Jurkat, Clone E6-1 (cell line): Measurements from ENCODE around the gene CBY2.
"Not testable (repeated sequence)": the region's sequence is repeated elsewhere in the genome, so short reads cannot be mapped to it uniquely, and the experiment has no call there.

Source experiments
- DNase-seq: peaks from one replicate; pipeline ENCODE4 v3.0.0-alpha.2; 2011; ENCODE audit warnings: low read depth, low spot score
- H3K4me3 ChIP-seq: 2 replicates; pipeline ENCODE4 v1.5.1; 2011; ENCODE audit warnings: mild to moderate bottlenecking, low read length, control low read depth, moderate library complexity

Gene CBY2

DNA sequence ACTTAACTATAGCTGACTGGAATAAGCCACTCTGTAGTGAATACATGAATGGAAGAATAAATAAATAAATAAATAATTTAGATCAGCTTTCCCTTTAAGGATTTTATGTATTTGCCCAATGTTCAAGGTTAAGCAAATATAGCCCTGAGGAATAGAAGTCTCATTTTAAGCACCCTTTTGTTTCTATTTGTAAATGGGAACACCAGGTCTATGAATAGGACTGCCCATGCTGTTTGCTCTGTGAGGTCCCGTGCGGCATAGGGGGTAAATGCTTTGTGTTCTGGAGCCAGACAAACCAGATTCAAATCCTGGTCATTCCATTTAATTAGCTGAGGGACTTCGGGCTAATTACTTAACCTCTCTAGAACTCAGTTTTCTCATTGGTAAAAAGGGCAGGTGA lies 29.3 kb downstream of the CBY2 start:
- H3K4me3 ChIP-seq = no peak overlapping the region
- DNase-seq = no peak

DNA sequence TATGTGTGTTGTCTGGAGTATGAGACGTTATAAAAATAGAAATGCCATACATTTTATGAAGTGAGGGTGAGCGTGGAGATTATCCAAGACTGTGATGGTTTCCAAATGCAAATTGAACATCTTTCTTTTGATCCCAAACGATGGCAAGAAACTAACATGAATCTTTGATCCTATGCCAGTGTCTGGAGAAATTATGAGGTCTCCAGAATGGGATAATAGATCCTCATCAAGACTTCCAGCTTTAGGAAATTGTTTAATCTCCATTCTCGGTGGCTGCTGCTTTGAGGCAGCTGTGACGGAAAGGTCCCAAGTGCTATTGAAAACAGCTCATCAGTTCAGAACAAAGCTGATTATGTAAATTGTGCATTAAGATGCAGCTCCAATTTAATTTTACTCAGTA lies 30.8 kb downstream of the CBY2 start:
- no peak for DNase-seq

DNA sequence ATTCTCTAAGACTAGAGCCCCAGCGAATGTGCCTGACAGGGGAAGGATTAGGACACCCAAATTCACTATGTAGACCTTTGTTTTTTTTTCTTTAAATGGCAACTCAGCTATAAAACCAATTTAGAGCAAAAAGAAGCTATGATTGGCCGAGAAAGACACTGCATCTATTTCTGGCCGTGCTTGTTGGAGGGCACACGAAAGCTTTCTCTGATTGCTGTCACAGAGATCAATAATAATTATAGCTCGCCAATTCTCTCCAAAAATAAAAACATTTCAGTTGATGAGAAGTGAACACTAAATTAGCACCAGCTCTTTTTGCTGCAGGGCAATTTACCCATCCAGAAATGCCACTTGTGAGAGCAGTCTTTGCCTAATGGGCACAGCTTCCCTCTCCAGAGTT lies 31.2 kb downstream of the CBY2 start:
- DNase-seq = no peak

More for the DNA sequence above, 30.8 kb downstream of the CBY2 start:
- no peak overlapping the region for H3K4me3 ChIP-seq

DNA sequence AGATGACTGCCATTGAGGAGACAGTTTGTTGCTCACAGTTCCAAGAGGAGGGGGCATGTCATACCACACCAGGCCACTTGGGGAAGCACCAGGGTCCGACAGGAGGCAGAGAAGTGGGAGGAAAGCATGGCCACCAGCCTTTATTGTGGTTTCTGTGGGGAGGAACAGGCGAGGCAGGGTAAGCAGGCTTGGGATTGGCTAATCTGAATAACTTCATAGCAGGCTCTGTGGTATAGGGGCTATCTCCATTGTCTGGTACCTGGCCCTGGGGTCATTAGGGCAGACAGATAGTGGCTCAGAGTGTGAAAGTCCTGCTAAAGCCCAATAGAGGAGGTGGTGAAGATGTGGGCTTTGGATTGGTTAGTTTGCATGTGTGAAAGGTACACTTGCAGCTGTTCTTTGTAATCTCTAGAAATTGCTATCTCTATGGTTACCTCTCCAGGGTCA lies 35.5 kb downstream of the CBY2 start:
- no peak overlapping the region for H3K4me3 ChIP-seq
- peak; percentile 55 for DNase-seq

More for the DNA sequence above, 31.2 kb downstream of the CBY2 start:
- H3K4me3 ChIP-seq = no peak overlapping the region

DNA sequence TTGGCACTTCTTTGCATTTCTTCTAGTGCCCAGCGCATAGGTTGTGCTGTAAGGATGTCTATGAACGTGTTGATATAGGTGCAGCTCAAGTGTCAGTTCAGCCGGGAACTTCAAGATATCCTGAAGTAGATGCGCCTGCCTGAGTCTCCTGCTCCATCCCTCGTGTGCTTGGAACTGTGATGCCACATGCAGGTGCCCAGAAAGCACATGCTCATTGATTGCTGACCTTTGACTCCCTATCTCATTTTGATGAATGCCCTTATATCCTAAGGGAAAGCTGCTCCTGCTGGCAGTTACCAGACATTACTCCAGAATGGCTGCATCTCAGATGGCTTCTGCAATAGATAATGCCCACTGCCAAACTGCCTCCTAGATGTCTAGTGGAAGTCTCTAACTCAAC lies 40.9 kb downstream of the CBY2 start:
- DNase-seq = no peak
- H3K4me3 ChIP-seq = no peak overlapping the region

DNA sequence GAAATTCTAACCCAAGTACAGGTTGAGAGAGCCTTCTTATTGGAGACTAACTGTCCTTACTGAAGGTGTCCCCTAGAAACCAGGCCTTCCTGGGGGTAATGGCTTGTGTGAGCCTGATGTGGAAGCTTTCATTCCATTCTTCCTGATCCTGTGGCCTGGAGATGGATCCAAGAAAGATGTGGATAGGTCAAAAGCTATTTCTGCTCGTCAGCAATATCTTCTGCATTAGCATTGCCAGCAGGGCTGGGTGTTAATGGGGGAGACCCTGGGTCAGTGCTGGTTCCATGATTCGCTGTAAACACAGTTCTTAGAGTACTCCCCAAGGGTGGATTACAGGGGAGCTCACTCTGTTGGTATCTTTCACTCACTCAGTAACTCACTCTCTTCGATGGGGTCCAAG lies 42.9 kb downstream of the CBY2 start:
- no peak for DNase-seq
- H3K4me3 ChIP-seq = no peak overlapping the region

DNA sequence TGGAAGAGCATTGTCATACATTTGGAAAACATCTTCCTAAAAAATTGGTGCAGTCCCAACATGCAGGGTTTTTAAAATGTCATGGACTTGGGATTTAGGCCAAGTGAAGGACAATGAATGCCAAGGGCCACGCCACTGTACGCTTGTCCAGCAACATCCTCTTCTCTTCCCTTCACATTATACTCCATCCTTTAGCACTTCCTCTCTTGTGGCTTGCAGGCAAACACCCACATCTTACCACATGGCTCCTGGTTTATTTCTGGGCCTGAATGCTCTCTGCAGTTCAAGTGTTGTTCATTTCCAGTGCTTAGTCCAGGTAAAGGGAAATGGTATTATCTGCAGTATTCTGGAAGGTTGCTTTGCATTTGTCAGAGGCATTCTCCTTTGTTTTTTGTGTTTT lies 45.0 kb downstream of the CBY2 start:
- no peak for DNase-seq
- no peak overlapping the region for H3K4me3 ChIP-seq

DNA sequence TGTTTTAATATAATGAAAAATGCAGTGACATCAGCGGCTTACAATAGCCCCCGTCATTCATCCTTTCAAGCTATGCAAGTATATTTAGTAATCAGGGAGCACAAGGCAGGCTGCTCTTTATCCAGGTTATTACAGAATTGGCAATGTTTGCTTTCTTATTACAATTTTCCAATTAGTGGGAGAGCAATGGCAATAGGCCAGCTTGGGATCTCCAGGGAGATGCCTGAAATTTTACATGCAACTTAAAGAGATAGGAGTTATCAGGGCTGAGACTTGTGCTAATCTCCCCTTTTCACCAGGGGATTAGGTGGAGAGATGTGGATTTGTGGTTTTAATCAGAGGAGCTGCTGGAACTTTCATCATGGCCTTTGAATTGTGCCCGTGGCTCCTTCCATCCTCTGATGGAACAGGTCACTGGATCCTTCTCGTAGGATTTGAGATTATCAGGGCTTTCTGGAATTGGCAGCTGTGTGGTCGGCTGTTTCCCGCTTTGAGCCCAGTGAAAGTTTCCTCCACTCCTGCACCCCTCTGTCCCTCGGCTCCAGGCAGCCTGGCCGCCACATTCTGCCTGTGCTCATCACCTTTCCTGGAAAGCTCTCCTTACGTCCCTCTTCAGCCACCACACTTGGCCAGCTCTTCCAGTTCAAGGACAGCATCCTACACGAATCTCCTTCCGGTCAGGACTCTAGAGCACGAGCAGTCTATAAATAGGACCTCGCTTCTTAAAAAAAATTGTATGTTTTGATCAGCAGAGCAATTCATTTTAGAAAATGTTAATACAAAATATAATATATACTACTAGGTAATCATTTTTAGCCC lies 47.0 kb downstream of the CBY2 start:
- H3K4me3 ChIP-seq = no peak overlapping the region
- DNase-seq = no peak

DNA sequence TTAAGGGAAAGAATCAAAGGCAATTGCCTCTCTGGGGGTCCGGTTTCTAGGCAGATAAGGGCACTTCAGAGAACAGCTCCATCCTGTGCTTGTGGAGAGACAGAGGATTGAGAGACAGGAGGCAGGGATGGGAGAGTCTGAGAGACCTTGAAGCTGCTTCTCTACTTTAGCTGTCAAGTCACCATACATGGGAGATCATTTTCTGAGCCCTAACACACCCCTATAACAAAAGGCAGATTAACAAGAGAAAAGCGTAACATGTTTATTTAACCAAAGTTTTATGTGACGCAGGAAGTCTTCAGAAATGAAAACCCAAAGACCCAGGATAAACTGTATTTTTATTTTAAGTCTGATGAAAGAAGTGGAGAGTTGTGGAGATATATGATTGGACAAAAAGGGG lies 48.4 kb downstream of the CBY2 start:
- H3K4me3 ChIP-seq = no peak overlapping the region
- no peak for DNase-seq

DNA sequence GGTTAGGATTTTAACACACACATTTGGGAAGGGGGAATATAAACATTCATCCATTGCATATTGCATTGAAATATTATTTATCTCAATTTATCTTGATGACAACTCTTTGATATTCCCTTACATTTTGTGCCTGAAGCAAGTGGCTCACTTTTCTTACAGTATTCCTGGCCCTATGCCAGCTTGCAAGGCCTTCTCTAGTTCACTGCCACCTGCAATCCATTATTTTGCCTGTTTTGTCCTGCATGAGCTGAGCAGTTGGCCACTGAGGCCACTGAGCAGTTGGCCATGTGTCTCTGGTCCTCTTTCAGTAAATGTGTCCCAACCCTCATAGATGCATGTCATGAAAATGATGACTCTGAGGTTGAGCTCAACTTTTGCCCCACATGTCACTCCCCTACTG lies 49.8 kb downstream of the CBY2 start:
- H3K4me3 ChIP-seq = no peak overlapping the region
- DNase-seq = no peak

DNA sequence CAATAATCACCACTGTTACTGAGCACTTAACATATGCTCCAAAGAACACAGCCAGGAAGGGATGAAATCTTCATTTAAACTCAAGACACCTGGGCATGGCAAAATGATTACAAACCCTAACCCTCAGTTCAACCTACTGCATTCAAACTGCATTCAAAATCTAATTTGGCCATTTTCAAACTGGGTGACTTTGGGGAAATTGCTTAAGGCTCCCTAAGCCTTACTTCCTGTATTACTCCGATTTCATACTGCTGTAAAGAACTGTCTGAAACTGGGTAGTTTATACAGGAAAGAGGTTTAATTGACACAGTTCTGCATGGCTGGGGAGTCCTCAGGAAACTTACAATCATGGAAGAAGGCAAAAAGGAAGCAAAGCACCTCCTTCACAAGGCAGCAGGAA lies 50.4 kb downstream of the CBY2 start:
- no peak overlapping the region for H3K4me3 ChIP-seq
- no peak for DNase-seq

DNA sequence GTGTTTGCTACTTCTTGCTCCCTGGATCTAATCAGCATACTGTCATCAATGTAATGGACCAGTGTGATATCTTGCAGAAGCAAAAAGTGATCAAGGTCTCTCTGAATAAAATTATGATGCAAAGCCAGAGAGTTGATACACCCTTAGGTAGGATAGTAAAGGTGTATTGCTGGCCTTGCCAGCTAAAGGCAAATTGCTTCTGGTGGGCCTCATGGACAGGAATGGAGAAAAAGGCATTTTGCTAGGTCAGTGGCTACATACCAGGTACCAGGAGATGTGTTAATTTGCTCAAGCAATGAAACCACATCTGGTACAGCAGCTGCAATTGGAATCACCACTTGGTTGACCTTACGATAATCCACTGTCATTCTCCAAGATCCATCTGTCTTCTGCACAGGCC lies 54.4 kb downstream of the CBY2 start:
- not testable (repeated sequence) for H3K4me3 ChIP-seq, DNase-seq

DNA sequence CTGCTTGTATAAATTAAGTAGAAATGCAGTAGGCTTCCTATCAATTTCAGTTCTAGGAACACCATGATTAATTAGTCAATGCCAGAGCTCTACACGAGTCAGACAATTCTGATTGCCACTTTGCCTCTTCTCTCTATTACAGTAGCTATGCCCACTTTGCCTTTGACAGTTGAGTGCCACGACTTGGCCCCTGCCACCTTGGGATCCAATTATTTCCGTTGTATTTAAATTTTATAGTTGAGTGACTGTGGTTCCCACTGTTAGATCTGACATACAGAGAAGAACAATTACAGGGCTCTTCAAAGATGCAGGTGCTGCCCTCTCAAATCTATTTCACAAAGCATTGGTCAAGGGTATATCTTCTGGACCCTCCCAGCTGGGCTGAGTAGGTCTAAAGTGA lies 55.5 kb downstream of the CBY2 start:
- not testable (repeated sequence) for H3K4me3 ChIP-seq, DNase-seq

DNA sequence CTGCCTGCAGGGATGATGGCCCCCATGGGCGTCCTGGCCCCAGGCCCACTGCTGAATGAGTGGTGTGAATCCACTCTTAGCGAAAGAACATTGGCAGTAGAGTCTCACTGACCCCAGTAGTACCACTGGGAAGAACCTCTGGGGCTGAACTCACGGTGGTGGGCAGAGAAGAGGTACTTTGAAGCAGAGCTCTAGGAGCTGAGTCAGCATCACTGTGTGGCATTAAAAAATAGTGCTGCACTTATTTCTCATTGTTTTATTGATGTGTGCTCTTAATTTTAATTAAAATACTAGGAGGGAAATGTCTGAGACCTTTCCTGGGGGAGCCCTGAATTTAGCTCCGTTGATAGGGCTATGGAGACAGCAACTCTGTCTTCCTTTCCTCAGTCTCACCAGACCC lies 61.3 kb downstream of the CBY2 start:
- DNase-seq = no peak
- H3K4me3 ChIP-seq = no peak overlapping the region
